Stimulated activated CD4-positive, alpha-beta T cell treated with anti-CD3 and anti-CD28 coated beads, Interleukin-15, amount 100 ng/mL, for 24 hours (primary cell): Measurements from ENCODE around the gene GRIP1.

Experiments used
- DNase-seq: peaks from one replicate; pipeline ENCODE4 v3.0.0-alpha.2; 2020

The GRIP1 gene

GRCh38 chr12:66309606-66310005, 369.3 kb downstream of the GRIP1 start:
- DNase-seq = no peak

- no peak for DNase-seq
Measured at GRCh38 chr12:66304296-66304900, 374.5 kb downstream of the GRIP1 start.

- DNase-seq = peak; percentile 18
Measured at GRCh38 chr12:66303316-66303804, 375.5 kb downstream of the GRIP1 start.

- DNase-seq = no peak
Measured at GRCh38 chr12:66302827-66303169, 376.1 kb downstream of the GRIP1 start.

GRCh38 chr12:66301944-66302826, 376.7 kb downstream of the GRIP1 start, which contains the start of gene HELB:
Gene HELB, plus strand, starts transcription at chr12:66302493. Its CDS starts 111 bp downstream, at chr12:66302604.
- DNase-seq = peak; percentile 99

GRCh38 chr12:66297923-66298322, 381.0 kb downstream of the GRIP1 start:
- DNase-seq = no peak
